Smooth muscle cell of the brain vasculature (primary cell): ENCODE measurements around the gene TCF7L2.
"Not testable (repeated sequence)": the region's sequence is repeated elsewhere in the genome, so short reads cannot be mapped to it uniquely, and the experiment has no call there.

Experiments
- DNase-seq: peaks from one replicate; pipeline ENCODE4 v3.0.0-alpha.2; 2012; ENCODE audit warnings: low read depth, low spot score

Gene TCF7L2

GRCh38 chr10:113063043-113063967, 113.3 kb downstream of the TCF7L2 start:
- DNase-seq: no peak

GRCh38 chr10:113064039-113064438, 114.0 kb downstream of the TCF7L2 start:
- DNase-seq: no peak

- not testable (repeated sequence) for DNase-seq
Measured at GRCh38 chr10:113066120-113066519, 116.1 kb downstream of the TCF7L2 start.

GRCh38 chr10:113066561-113067312, 116.7 kb downstream of the TCF7L2 start:
- no peak for DNase-seq

- no peak for DNase-seq
Measured at GRCh38 chr10:113067501-113067900, 117.5 kb downstream of the TCF7L2 start.

- no peak for DNase-seq
Measured at GRCh38 chr10:113068178-113068890, 118.3 kb downstream of the TCF7L2 start.

- no peak for DNase-seq
Measured at GRCh38 chr10:113069595-113069994, 119.5 kb downstream of the TCF7L2 start.

GRCh38 chr10:113071446-113071845, 121.4 kb downstream of the TCF7L2 start:
- DNase-seq: no peak

GRCh38 chr10:113073549-113074189, 123.6 kb downstream of the TCF7L2 start:
- DNase-seq: peak; percentile 70

- no peak for DNase-seq
Measured at GRCh38 chr10:113076949-113077348, 126.9 kb downstream of the TCF7L2 start.

GRCh38 chr10:113078282-113078907, 128.3 kb downstream of the TCF7L2 start:
- DNase-seq: no peak

- DNase-seq: no peak
Measured at GRCh38 chr10:113080061-113080924, 130.2 kb downstream of the TCF7L2 start.

GRCh38 chr10:113080925-113081229, 130.8 kb downstream of the TCF7L2 start:
- DNase-seq: no peak

GRCh38 chr10:113084031-113084430, 134.0 kb downstream of the TCF7L2 start:
- no peak for DNase-seq

GRCh38 chr10:113085776-113086175, 135.7 kb downstream of the TCF7L2 start:
- no peak for DNase-seq

- DNase-seq: no peak
Measured at GRCh38 chr10:113086282-113086681, 136.2 kb downstream of the TCF7L2 start.

- peak; percentile 97 for DNase-seq
Measured at GRCh38 chr10:113087165-113088029, 137.3 kb downstream of the TCF7L2 start.

GRCh38 chr10:113088194-113088593, 138.1 kb downstream of the TCF7L2 start:
- DNase-seq: no peak

- DNase-seq: no peak
Measured at GRCh38 chr10:113089551-113089950, 139.5 kb downstream of the TCF7L2 start.
